ENCODE data around the gene CLEC17A.
"Not testable (repeated sequence)": the region's sequence is repeated elsewhere in the genome, so short reads cannot be mapped to it uniquely, and the experiment has no call there.

CLEC17A gene

GRCh38 chr19:14558370-14559066, 24.4 kb upstream of the CLEC17A start:
- no peak for DNase-seq (ENCODE audit: low read depth, low spot score)

GRCh38 chr19:14559916-14560775, 22.7 kb upstream of the CLEC17A start:
- DNase-seq (ENCODE audit: low read depth, low spot score), result no peak

GRCh38 chr19:14560776-14561108, 22.1 kb upstream of the CLEC17A start:
- no peak for DNase-seq (ENCODE audit: low read depth, low spot score)

- no peak for DNase-seq (ENCODE audit: low read depth, low spot score)
Observed at GRCh38 chr19:14561249-14561648, 21.6 kb upstream of the CLEC17A start.

- no peak for DNase-seq (ENCODE audit: low read depth, low spot score)
Observed at GRCh38 chr19:14561847-14562351, 21.0 kb upstream of the CLEC17A start.

GRCh38 chr19:14562660-14563589, 20.0 kb upstream of the CLEC17A start:
- DNase-seq (ENCODE audit: low read depth, low spot score), result no peak

- no peak for DNase-seq (ENCODE audit: low read depth, low spot score)
Observed at GRCh38 chr19:14563590-14563926, 19.3 kb upstream of the CLEC17A start.

GRCh38 chr19:14563989-14564651, 18.8 kb upstream of the CLEC17A start:
- no peak for DNase-seq (ENCODE audit: low read depth, low spot score)

- not testable (repeated sequence) for DNase-seq (ENCODE audit: low read depth, low spot score)
Observed at GRCh38 chr19:14564652-14565297, 18.1 kb upstream of the CLEC17A start.

- no peak for DNase-seq (ENCODE audit: low read depth, low spot score)
Observed at GRCh38 chr19:14565298-14565679, 17.6 kb upstream of the CLEC17A start.

- DNase-seq (ENCODE audit: low read depth, low spot score), result no peak
Observed at GRCh38 chr19:14565765-14566711, 16.8 kb upstream of the CLEC17A start.

- DNase-seq (ENCODE audit: low read depth, low spot score), result no peak
Observed at GRCh38 chr19:14566712-14567077, 16.2 kb upstream of the CLEC17A start.

- DNase-seq (ENCODE audit: low read depth, low spot score), result no peak
Observed at GRCh38 chr19:14567079-14567478, 15.8 kb upstream of the CLEC17A start.

GRCh38 chr19:14570864-14571527, 11.9 kb upstream of the CLEC17A start:
- no peak for DNase-seq (ENCODE audit: low read depth, low spot score)

GRCh38 chr19:14571695-14572490, 11.0 kb upstream of the CLEC17A start, which contains the start of gene NDUFB7:
Gene NDUFB7 (minus strand): TSS chr19:14572066. CDS start chr19:14572000, 66 bp downstream.
- DNase-seq (ENCODE audit: low read depth, low spot score), result peak; percentile 82

- DNase-seq (ENCODE audit: low read depth, low spot score), result no peak
Observed at GRCh38 chr19:14575428-14575980, 7.4 kb upstream of the CLEC17A start.

GRCh38 chr19:14576363-14576762, 6.5 kb upstream of the CLEC17A start:
- no peak for DNase-seq (ENCODE audit: low read depth, low spot score)

GRCh38 chr19:14577264-14577663, 5.6 kb upstream of the CLEC17A start:
- no peak for DNase-seq (ENCODE audit: low read depth, low spot score)

Measured in activated CD4-positive, CD25-positive, alpha-beta regulatory T cell treated with anti-CD3 and anti-CD28 coated beads, Interleukin-2, amount 50 U/mL, for 16 hours (primary cell).